Transverse colon (tissue), 3 donors: ENCODE results near the gene AQR.

Experiments
- EP300 ChIP-seq: sonication (generic); formaldehyde crosslinking; IDR thresholded peaks from one replicate; pipeline ENCODE4 v1.6.1; 2017; ENCODE audit warnings: antibody characterized with exemption, low read depth
- POLR2A ChIP-seq: fragments of 450-650 bp; IDR thresholded peaks from one replicate; pipeline ENCODE4 v1.6.1; 2016; ENCODE audit warnings: antibody characterized with exemption, mild to moderate bottlenecking, moderate library complexity
- TF ChIP-seq, protein P1 (sequence below), 5 experiments: fragments of 200-600 bp in 3 of 5; fragments of 450-650 bp in 2 of 5; sonication (generic) in 3 of 5; IDR thresholded peaks; 1 replicate in 2 of 5; 2 replicates in 3 of 5; pipeline ENCODE4 v1.5.1; 2016 to 2017; ENCODE audit warnings: antibody characterized with exemption in 5 of 5, inconsistent platforms in 3 of 5, mild to moderate bottlenecking in 2 of 5, moderate library complexity in 1 of 5

DNA sequence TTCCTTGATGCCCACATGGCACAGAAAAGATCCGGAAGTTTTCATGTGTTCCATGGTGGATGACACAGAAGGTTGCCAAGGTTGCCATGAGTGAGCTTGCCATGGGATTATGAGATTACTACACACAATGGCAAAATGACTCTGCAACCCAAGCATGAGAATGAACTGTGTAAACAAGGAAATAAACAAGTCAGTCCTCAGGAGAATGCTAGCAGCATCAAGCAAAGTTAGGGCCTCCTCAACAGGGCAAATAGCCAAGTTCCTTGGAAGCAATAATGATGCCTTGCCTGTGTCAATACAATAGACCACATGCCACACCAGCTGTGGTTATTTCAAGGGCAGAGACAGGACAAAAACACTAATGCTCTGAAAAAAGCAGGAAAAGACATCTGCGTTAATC is 41.8 kb downstream of the AQR start:
- TF ChIP-seq, protein P1, sequence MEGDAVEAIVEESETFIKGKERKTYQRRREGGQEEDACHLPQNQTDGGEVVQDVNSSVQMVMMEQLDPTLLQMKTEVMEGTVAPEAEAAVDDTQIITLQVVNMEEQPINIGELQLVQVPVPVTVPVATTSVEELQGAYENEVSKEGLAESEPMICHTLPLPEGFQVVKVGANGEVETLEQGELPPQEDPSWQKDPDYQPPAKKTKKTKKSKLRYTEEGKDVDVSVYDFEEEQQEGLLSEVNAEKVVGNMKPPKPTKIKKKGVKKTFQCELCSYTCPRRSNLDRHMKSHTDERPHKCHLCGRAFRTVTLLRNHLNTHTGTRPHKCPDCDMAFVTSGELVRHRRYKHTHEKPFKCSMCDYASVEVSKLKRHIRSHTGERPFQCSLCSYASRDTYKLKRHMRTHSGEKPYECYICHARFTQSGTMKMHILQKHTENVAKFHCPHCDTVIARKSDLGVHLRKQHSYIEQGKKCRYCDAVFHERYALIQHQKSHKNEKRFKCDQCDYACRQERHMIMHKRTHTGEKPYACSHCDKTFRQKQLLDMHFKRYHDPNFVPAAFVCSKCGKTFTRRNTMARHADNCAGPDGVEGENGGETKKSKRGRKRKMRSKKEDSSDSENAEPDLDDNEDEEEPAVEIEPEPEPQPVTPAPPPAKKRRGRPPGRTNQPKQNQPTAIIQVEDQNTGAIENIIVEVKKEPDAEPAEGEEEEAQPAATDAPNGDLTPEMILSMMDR (IDR thresholded peaks at IDR 0.05) = no peak
- TF ChIP-seq EP300 (no peak), POLR2A (no peak)
